Fibroblast of skin of right biceps (primary cell): ENCODE data around the gene ZDHHC4.
"Not testable (repeated sequence)": the region's sequence is repeated elsewhere in the genome, so short reads cannot be mapped to it uniquely, and the experiment has no call there.

ENCODE experiments used
- DNase-seq: peaks from one replicate; pipeline ENCODE4 v3.0.0-alpha.2; 2013

Gene ZDHHC4

DNA sequence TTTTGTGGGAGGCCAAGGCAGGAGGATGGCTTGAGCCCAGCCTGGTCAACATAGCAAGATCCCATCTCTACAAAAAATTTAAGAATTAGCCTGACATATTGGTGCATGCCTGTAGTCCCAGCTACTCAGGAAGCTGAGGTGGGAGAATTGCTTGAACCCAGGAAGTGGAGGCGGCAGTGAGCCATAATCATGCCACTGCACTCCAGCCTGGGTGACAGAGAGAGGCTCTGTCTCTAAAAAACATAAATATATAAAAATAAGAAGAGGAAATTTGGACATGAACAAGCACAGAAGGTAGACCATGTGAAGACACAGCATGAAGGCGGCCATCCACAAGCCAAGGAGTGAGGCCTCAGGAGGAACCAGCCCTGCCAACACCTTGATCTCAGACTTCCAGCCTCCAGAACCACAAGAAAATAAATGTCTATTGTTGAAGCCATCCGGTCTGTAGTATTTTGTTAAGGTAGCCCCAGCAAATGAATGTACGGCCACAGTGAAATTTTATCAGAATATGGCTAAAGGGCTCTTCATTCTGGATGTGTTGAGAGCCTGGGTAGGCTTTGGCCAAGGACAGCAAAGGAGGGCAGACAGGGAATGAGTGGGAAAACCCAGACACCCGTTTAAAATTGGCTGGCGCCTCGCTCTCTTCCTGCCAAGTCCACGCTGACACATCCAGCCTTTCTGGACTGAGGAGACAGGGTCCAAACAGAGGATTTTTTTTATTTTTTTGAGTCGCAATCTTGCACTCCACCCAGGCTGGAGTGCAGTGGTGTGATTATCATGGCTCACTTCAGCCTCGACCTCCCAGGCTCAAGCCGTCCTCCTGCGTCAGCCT lies 13.1 kb upstream of the ZDHHC4 start:
- no peak for DNase-seq

DNA sequence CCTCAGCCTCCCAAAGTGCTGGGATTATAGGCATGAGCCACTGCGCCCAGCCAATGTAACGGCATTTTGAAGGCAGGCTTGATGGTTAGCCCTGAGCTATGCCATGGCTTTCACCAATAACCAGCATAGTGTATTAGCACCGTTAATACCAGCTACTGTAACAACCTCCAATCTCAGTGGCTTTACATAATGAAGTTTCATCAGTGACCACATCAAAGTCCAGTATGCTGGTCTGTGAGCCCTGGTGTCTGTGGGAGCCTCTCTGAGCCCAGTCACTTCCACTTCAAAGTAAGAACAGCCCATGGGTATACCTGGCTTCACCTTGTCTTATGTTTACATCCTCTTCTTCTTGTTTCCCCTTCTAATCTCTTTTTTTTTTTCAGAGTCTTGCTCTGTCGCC lies 11.6 kb upstream of the ZDHHC4 start:
- no peak for DNase-seq

DNA sequence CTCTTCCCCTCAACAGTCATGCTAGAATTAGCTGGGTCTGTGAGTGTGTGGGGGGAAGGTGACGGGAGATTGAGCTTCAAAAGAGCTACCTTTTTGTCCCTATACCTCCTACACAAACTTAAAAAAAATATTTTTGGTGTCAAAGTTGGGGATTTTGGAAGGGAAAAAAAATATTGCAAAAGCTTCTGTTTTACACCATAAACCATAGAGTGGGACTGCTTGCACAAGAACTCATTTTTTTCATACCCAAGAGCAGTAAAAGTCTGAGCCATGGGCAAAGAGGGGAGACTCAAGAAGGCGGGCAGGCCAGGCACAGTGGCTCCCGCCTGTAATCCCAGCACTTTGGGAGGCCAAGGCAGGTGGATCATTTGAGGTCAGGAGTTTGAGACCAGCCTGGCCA lies 9.4 kb upstream of the ZDHHC4 start:
- DNase-seq = no peak

- no peak for DNase-seq
Observed at GRCh38 chr7:6571160-6571779, 6.0 kb upstream of the ZDHHC4 start.

- no peak for DNase-seq
Observed at GRCh38 chr7:6575281-6576023, 1.8 kb upstream of the ZDHHC4 start.

GRCh38 chr7:6576024-6576866 lies 1.0 kb upstream of the ZDHHC4 start:
- DNase-seq = no peak

DNA sequence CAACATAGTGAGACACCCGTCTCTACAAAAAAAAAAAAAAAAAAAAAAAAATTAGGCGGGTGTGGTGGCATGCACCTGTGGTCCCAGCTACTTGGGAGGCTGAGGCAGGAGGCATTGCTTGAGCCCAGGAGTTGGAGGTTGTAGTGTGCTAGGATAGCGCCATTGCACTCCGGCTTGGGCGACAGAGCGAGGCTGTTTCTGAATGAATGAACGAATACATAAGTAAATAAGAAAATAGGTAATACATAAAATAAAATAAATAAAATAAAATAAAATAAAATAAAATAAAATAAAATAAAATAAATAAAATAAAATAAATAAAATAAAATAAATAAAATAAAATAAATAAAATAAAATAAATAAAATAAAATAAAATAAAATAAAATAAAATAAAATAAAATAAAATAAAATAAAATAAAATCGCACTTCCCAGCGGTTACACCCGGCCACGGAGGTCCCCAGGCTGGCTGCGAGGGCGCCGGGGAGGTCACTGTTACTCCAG lies 336 bp upstream of the ZDHHC4 start:
- DNase-seq = not testable (repeated sequence)

- no peak for DNase-seq
Observed at GRCh38 chr7:6578114-6579084, 1.1 kb downstream of the ZDHHC4 start.

DNA sequence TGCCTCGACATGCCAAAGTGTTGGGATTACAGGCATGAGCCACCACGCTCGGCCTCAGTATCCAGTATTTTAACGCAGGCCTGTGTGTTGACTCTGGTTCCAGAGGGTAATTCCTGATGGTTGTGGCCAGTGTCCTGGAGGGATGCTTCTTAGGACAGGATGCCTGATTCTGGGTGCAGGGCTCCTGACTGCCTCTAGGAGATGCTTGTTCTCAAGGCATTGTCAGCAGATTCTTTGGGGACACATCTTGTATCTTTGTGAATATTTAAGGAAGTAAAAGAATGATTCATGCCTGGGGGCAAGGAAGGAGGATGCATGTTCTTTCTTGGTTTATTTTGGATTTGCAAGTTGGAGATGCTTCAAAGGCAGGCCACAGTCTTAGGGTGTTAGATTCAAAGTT lies 2.2 kb downstream of the ZDHHC4 start:
- peak; percentile 24 for DNase-seq

DNA sequence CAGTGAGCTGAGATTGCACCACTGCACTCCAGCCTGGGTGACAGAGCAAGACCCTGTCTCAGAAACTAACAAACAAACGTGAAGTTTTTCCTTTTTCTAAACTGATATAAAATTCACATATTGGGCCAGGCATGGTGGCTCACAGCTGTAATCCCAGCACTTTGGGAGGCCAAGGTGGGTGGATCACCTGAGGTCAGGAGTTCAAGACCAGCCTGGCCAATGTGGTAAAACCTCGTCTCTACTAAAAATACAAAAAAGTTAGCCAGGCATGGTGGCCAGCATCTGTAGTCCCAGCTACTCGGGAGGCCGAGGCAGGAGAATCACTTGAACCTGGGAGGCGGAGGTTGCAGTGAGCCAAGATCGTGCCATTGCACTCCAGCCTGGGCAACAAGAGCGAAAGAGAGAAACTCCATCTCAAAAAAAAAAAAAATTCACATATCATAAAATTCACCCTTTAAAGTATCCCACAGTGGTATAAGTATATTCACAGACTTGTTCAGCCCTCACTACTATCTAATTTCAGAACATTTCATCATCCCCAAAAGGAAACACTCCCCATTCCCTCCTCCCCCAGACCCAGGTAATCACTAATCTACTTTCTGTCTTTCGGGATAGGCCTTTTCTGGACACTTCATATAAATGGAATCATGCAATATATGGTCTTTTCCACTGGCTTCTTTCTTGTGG lies 8.6 kb downstream of the ZDHHC4 start:
- not testable (repeated sequence) for DNase-seq

DNA sequence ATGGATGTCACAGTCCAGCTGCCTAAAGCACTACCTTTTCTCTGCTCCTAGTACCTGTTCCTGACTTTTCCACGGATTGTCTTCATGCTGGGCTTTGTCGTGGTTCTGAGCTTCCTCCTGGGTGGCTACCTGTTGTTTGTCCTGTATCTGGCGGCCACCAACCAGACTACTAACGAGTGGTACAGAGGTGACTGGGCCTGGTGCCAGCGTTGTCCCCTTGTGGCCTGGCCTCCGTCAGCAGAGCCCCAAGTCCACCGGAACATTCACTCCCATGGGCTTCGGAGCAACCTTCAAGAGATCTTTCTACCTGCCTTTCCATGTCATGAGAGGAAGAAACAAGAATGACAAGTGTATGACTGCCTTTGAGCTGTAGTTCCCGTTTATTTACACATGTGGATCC lies 11.3 kb downstream of the ZDHHC4 start:
- DNase-seq = no peak

DNA sequence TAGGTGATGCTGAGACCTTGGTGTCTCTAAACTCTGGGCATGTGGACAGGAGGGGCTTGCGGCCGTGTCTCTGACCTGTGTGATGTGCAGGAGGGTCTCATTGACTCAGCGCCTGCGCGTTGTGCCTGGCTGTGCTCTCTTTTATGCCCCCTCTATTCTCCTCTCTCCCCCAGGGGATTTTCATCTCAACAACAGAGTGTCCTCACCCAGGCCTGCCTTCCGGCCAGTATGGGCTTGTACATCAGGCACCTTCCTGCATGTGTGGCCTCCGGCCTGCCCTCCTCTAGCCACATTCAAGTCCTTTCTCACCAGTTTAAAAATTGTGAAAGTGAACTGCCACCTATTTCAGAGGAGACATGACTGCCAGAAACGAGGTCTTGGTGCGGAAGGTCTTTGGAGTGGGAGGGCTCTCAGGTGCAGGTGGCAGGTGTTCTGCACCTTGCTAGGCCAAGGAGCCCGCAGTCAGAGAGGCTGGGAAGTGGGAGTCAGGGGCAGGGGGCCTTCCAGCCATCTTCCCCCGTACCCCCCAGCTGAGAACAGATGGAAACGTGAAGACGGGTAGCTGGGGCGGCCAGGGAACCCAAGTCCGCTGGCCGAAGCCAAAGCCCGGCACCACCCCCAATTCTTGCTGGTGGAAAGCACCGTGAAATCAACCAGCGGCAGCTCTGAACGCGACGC lies 12.0 kb downstream of the ZDHHC4 start:
- DNase-seq = no peak

- DNase-seq = peak; percentile 80
Observed at GRCh38 chr7:6589829-6590644, 12.8 kb downstream of the ZDHHC4 start, which contains the start of gene INTS15. TSS of gene INTS15 (plus strand) at chr7:6590021. CDS start at chr7:6590284, 263 bp downstream.

DNA sequence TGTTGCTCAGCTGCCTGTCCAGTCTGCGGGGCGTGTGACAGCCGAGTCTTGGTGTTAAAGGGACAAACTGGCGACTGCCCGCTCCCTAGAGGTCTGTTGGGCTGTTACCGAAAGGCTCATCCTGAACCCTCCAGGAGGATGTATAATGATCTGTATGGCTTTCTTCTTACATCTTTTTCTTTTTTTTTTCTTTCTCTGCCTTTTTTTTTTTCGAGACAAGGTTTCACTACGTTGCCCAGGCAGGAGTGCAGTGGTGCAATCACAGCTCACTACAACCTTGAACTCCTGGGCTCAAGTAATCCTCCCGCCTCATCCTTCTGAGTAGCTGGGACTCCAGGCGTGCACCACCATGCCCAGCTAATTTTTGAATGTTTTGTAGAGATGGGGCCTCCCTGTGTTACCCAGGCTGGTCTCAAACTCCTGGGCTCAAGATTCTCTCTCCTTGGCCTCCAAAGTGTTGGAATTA lies 13.4 kb downstream of the ZDHHC4 start:
- no peak for DNase-seq

- no peak for DNase-seq
Observed at GRCh38 chr7:6600093-6600492, 22.8 kb downstream of the ZDHHC4 start.

DNA sequence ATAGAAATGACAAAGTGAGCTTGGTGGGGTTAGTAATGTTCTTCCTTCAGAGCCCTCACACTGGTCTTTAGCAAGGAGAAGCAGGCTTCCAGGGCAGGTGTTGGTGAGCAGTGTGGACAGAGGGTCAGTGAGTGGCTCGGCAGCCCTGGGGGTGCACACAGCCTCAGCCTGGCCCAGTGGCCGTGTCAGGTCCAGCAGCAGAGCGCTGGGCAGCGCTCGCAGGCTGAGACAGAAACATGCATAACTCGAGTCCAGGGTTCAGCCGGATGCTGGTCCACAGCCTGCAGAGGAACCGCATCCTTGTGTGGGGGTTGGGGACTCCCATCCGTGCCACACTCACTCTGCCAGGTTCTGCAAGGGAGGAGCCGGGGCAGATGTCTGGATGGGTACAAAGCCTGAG lies 27.2 kb downstream of the ZDHHC4 start:
- no peak for DNase-seq

- DNase-seq = no peak
Observed at GRCh38 chr7:6606866-6607583, 29.8 kb downstream of the ZDHHC4 start.

- DNase-seq = no peak
Observed at GRCh38 chr7:6607651-6608051, 30.4 kb downstream of the ZDHHC4 start.
